GM19238 (cell line): ENCODE data around the gene LIF.

Source experiments
- DNase-seq: peaks from one replicate; pipeline ENCODE4 v3.0.0; 2011; ENCODE audit warnings: low spot score; ENCODE audit not compliant: insufficient read length

LIF gene

DNA sequence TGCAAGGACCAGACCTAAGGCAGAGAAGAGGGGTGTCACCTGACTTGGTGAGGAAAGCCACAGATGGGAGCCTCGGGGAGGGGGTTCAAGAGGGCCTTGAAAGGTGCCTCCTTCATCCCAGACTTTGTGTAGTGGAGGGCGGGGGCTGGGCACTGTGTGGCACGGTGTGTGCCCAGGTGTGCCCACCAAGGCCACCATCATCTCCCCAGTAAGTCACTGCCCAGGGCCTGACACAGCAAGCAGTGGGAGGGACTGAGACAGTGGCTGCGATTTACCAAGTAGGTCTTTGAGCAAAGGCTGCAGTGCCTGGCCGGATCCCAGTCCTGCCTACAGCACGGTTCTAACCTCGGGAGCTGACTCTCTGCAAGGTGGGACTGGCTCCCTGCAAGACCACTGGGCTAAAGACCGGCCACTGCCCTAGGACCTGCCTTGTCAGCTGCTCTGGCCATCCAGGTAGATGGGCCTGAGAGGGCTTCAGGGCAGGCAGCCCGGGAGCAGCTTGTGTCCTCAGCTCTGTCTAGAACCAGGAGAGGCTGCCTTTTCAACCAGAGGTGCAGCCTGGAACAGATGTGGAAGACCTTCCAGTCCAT lies 18.7 kb upstream of the LIF start:
- no peak for DNase-seq

DNA sequence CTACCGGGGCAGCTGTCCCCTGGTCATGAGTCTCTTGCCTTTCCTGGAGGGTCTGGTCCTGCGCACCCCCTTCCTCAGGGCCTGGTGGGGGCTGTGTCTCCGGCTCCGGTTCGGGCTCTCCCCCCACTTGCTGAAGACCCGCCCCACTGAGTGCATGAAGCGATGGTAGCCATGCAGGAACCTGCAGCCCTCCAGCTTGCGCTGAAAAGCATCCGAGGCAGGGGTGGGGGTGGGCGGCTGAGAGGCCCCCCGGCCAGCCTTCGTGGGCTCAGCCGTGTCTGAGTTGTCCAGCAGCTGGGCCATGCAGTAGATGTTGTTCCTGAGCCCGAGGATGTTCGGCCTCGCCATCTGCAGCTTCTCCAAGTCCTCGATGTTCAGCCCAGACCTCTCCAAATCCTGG lies 17.3 kb upstream of the LIF start:
- no peak for DNase-seq

DNA sequence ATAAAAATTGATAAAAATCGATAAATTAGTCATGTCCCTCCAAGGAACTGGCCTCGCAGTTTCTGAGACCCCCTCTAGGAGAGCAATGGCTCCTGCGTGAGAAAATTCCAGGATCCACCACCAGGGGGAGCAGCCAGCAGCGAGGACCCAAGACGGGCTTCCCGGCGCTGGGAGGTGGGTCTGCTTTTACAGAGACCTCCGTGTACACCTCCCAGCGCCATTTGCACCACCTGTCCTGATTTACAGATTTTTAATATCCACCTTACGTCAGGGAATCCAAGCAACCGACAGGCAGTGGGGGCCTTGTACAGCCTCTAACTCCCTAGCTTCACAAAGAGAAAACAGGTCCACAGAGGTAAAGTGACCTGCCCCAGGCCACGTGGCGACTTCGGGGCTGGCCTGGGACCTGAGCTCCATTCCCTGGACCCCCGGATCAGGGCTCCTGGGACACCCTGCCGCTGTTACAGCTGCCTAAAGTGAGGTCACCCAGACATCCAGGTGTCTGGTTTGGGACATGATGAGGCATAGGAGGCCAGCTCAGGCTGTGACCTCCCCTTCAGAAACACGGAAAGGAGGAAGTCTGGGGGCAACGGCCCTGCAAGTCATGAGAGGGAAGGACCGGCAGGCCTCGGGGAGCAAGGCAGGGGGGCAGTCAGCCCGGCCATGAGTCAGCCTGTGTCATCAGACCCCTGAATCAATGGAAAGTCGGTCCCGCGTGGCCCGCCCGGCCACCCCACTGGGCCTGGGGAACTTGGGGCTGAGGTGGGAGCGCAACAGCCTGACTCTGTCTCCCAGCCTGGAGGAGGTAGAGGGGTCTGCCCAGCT lies 16.6 kb upstream of the LIF start:
- DNase-seq: peak; percentile 69

DNA sequence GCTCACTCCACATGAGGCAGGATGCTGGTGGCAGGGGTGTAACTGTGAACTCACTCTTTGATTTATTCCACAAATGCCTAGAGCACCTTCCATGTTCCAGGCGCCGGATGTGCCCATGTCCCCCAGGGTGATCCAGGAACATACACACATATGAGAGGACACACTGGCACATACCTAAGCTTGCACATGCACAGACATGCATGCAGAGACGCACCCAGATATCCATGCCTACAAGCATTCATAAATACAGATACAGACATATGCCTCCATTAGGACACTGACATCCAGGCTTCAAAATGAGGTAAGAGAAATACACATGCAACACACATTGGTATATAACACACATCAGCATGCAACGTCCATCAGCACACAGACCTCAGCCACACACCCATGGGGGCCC lies 15.6 kb upstream of the LIF start:
- DNase-seq: no peak

DNA sequence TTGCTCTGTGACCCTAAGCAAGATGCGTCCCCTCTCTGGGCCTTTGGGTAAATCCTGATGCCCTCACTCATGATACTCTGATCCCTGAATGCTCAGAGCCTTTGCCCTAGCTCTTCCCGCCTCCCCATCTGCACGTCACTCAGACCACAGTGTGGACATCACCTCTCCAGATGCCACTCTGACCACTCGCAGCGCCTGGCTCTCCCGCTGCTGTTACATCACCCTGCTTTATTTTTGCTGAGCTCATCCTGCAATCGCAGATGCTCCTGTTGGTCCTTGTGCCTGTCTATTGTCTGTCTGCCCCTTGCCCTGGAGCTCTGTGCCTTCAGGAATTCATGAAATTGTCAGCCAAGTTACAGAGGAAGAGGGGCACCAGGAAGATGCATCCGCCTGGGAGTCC lies 14.6 kb upstream of the LIF start:
- no peak for DNase-seq

DNA sequence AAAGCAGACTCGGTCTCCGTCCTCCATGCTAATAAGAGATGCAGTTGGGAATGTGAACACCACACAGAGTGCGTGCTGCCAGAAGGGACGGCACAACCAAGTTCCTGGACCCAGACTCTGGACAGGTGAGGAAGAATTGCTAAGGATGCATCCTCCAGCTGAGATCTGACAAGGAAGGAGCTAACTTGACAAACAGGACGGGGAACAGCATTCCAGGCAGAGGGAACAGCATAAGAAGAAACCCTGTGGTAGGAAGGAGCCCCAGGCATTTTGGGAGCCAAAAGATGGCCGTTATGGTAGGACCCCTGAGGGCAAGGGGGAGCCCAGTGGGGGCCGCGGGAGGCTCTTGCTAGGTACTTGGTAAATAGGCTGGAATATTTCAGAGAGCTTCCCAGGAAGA lies 14.1 kb upstream of the LIF start:
- DNase-seq: no peak

- DNase-seq: no peak
Observed at GRCh38 chr22:30260276-30260675, 13.7 kb upstream of the LIF start.

- DNase-seq: no peak
Observed at GRCh38 chr22:30254314-30254713, 7.8 kb upstream of the LIF start.

- DNase-seq: no peak
Observed at GRCh38 chr22:30253205-30253852, 6.8 kb upstream of the LIF start.

GRCh38 chr22:30252411-30253204 lies 6.0 kb upstream of the LIF start:
- DNase-seq: no peak

DNA sequence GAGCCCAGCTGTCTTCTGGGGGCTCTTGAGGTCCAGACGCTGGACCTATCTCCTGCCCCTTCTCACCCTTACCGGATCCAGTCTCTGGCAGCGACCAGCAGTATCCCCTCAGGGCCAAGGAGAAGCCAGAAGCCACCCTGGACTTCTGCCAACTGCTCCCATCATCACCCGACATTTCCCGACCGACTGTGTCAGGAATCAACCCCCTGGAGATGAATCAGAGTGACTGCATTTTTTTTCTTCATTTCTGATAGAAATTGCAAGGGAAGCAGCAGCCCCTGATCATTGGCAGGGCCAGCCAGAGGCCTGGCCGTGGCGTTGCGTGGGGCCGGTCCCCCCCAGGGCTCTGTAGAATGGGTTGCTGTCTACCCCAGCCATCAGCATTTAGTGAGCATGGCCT lies 5.2 kb upstream of the LIF start:
- DNase-seq: no peak

DNA sequence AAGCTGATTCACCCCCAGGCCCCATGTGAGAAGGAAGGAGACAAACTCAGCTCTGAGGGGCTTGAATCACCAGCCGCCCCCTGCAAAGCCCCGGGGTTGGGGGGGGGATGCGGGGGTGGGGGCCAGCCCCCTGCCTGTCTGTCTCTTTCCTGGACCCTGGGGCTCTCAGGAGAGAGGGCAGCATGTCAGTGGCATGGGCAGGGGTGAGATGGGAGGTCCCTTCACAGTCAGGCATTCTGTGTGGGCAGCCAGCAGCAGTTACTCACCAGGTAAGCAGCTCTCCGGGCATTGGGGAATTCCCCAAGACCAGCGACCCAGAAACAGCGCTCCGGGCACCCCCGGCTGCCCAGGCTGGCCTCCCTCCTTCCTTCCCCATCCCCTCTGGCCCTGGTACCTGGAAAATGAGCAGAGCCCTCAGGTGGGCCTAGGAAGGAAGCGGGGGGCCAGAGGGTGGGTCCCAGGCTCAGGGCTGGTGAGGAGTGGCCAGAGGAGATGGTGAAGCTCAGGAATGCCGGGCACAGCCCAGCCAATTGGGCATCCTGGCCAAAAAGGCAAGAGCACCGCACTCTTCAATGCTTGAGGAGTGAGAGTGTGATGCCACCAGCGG lies 4.2 kb upstream of the LIF start:
- no peak for DNase-seq

- DNase-seq: no peak
Observed at GRCh38 chr22:30250039-30250565, 3.5 kb upstream of the LIF start.

DNA sequence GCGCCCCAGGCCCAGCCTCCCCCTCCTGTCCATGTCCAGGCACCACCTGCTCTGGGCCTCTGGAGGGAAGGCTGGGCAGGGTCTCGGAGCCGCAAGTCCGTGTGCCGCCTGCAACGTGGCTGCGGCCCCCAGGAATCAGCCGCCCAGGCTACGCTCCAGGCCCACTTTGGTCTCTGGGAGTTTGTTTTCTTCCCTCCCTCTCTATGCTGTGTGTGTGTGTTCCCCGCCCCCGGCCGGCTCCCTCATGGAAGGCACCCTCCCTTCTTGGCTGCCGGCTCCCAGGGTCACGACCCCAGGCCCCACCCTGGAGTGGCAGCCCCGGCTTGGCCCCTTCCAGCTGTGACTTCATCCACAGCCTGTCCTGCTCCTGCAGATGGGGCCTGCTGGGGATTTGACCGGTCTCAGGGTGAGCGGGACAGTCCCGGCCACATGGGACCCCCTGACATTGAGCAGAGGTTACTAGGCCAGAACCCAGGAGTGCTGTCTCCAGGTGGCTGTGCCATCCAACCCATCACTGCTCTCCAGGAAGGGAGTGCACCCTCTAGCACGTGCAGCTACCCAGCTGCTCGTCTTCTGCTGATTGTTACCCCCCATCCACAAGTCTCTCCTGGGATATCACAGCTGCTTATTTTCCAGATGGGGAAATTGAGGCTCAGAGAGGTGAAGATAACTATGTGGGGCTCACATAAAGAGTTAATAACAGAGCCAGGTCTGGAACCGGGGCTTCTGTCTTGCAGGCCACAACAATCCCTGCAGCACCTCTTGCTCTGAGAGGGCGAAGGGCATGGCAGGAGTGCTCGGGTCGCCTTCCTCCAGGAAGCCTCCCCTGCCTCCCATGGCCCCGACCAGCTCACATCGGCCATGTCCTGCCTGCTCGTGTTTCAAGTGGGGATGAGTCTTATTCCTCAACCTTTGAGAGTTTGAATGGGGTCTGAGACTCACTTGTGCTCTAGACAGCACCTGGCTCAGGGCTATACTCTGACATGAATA lies 2.8 kb upstream of the LIF start:
- DNase-seq: no peak

GRCh38 chr22:30248484-30248883 lies 1.9 kb upstream of the LIF start:
- DNase-seq: no peak

GRCh38 chr22:30247974-30248373 lies 1.4 kb upstream of the LIF start:
- no peak for DNase-seq

GRCh38 chr22:30247561-30247960 lies 1.0 kb upstream of the LIF start:
- DNase-seq: no peak

GRCh38 chr22:30246814-30247376 lies 336 bp upstream of the LIF start:
- no peak for DNase-seq

DNA sequence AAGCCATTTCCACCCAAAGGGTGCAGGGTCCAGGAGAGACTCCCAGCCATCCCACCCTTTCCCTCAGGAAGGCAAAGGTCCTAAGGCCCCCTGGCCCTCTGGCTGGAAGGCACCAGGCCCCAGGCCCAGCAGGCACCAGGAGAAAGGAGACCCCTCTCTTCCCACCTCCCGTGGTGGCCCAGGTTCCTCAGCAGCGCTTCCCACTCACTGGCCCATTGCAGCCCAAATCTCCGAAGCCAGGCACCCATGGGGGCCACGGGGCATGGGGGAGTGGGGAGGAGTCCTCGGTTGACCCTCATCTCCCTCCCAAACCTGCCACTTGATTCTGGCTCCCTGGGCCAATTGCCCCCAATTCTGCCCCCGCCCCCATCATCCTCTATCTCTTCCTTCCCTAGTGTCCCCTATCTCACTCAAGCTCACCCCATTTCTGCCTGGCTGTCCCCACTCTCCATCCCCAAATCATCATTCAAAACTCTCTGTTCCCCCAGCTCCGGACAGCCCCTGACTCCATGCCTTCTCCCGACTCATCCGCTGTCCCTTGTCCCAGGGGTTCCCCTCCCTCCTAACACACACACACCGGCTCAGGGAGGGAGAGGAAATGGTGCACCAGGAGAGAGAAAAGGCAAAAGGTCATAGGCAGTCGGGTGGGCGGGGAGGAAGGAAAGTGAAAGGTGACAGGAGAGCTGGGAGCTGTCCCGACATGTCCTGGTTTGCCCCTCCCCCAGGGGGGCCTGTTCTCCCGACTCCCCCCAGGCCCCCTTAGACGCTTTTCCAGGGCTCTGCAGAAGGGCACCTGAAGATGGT lies 1.2 kb downstream of the LIF start:
- no peak for DNase-seq
